Gastroesophageal sphincter (tissue), 3 donors: ENCODE data around the gene PARK7.

Source experiments
- POLR2A ChIP-seq, 2 donors: fragments of 450-650 bp; IDR thresholded peaks; one replicate each; pipeline ENCODE4 v1.6.1; 2017; ENCODE audit warnings: antibody characterized with exemption in 2 of 2, mild to moderate bottlenecking in 2 of 2, moderate library complexity in 1 of 2
- TF ChIP-seq, protein P1 (sequence below), 4 experiments: fragments of 200-600 bp in 2 of 4; fragments of 450-650 bp in 2 of 4; sonication (generic) in 1 of 4; IDR thresholded peaks; one replicate each; pipeline ENCODE4 v1.5.1; 2017 to 2019; ENCODE audit warnings: antibody characterized with exemption in 4 of 4, mild to moderate bottlenecking in 2 of 4, moderate library complexity in 2 of 4

DNA sequence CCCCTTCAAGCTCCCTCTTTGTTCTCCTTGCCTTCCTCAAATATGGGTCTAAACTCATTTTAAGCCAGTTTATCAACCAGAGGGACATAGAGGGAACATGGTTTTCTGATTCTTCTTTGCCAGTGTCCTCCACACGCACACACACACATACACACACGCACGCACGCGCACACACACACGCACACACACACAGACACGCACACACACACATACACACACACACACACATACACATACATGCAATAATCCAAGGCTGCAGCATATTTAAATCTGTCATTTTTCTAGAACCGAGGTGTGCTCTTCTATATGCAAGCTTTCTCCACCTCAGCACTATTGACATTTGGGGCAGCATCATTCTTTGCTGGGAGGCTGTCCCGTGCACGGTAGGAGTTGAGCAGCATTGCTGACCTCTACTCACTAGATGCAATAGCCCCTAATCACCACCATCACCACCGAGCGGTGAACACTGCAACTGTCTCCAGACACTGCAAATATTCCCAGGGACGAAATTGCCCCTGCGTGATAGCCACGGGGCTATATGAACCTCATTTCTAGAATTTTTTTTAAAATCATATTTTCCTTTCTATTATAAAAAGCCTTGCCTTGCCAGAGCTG is 28.9 kb upstream of the PARK7 start:
- TF ChIP-seq, protein P1, sequence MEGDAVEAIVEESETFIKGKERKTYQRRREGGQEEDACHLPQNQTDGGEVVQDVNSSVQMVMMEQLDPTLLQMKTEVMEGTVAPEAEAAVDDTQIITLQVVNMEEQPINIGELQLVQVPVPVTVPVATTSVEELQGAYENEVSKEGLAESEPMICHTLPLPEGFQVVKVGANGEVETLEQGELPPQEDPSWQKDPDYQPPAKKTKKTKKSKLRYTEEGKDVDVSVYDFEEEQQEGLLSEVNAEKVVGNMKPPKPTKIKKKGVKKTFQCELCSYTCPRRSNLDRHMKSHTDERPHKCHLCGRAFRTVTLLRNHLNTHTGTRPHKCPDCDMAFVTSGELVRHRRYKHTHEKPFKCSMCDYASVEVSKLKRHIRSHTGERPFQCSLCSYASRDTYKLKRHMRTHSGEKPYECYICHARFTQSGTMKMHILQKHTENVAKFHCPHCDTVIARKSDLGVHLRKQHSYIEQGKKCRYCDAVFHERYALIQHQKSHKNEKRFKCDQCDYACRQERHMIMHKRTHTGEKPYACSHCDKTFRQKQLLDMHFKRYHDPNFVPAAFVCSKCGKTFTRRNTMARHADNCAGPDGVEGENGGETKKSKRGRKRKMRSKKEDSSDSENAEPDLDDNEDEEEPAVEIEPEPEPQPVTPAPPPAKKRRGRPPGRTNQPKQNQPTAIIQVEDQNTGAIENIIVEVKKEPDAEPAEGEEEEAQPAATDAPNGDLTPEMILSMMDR (IDR thresholded peaks at IDR 0.05), result no peak
- no peak for TF ChIP-seq POLR2A (IDR thresholded peaks at IDR 0.05)
